ENCODE results near the gene SLC24A5.
A peak's percentile ranks its signal among the peaks of the same experiment; 100 is the strongest.

The SLC24A5 gene

GRCh38 chr15:48120745-48121144 is at the start of gene SLC24A5:
Gene SLC24A5 (plus strand): TSS chr15:48120990. CDS start chr15:48121045, 55 bp downstream.
- TF ChIP-seq CTCF (IDR thresholded peaks at IDR 0.05; ENCODE audit: low read length, missing control alignments), result no peak
- H3K4me3 ChIP-seq (replicated peaks; ENCODE audit: low read depth, low read length), result no peak within 1 kb of the TSS
- no peak for DNase-seq (ENCODE audit: low read depth)

GRCh38 chr15:48072941-48073340 is 47.8 kb upstream of the SLC24A5 start:
- H3K4me3 ChIP-seq (replicated peaks; ENCODE audit: low read depth, low read length), result no peak overlapping the region
- no peak for DNase-seq (ENCODE audit: low read depth)
- TF ChIP-seq CTCF (IDR thresholded peaks at IDR 0.05; ENCODE audit: low read length, missing control alignments), result no peak

- TF ChIP-seq CTCF (IDR thresholded peaks at IDR 0.05; ENCODE audit: low read length, missing control alignments), result no peak
Measured at GRCh38 chr15:48073881-48074280, 46.9 kb upstream of the SLC24A5 start.

GRCh38 chr15:48076454-48076853 is 44.3 kb upstream of the SLC24A5 start:
- TF ChIP-seq CTCF (IDR thresholded peaks at IDR 0.05; ENCODE audit: low read length, missing control alignments), result no peak
- no peak overlapping the region for H3K4me3 ChIP-seq (replicated peaks; ENCODE audit: low read depth, low read length)
- DNase-seq (ENCODE audit: low read depth), result no peak

More at GRCh38 chr15:48073881-48074280, 46.9 kb upstream of the SLC24A5 start:
- H3K4me3 ChIP-seq (replicated peaks; ENCODE audit: low read depth, low read length), result no peak overlapping the region
- no peak for DNase-seq (ENCODE audit: low read depth)

- no peak overlapping the region for H3K4me3 ChIP-seq (replicated peaks; ENCODE audit: low read depth, low read length)
- no peak for TF ChIP-seq CTCF (IDR thresholded peaks at IDR 0.05; ENCODE audit: low read length, missing control alignments)
Measured at GRCh38 chr15:48077616-48078184, 43.1 kb upstream of the SLC24A5 start.

GRCh38 chr15:48084759-48085590 is 35.8 kb upstream of the SLC24A5 start:
- DNase-seq (ENCODE audit: low read depth), result peak; percentile 55
- TF ChIP-seq CTCF (IDR thresholded peaks at IDR 0.05; ENCODE audit: low read length, missing control alignments), result peak; percentile 54
- H3K4me3 ChIP-seq (replicated peaks; ENCODE audit: low read depth, low read length), result no peak overlapping the region

More at GRCh38 chr15:48077616-48078184, 43.1 kb upstream of the SLC24A5 start:
- no peak for DNase-seq (ENCODE audit: low read depth)

All from fibroblast of pulmonary artery (primary cell).